Measurements from ENCODE around the gene PTPRN2.

DNA sequence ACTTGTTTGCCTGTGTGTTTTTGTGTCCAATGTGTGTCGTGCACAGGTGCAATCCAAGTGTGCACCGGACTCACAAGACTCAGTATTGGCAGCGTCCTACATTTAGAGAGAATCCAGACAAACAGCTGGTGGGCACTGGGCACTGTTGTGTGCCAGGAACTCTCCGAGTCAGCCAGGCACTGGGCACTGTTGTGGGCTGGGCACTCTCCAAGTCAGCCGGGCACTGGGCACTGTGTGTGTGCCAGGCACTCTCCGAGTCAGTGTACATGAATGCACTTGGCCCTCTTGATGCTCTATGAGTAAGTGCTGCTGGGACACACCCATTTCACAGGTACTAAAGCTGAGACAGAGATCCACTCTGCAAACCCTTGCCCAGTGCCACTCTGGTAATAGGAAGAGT, 303.5 kb downstream of the PTPRN2 start:
- TF ChIP-seq, protein P1, sequence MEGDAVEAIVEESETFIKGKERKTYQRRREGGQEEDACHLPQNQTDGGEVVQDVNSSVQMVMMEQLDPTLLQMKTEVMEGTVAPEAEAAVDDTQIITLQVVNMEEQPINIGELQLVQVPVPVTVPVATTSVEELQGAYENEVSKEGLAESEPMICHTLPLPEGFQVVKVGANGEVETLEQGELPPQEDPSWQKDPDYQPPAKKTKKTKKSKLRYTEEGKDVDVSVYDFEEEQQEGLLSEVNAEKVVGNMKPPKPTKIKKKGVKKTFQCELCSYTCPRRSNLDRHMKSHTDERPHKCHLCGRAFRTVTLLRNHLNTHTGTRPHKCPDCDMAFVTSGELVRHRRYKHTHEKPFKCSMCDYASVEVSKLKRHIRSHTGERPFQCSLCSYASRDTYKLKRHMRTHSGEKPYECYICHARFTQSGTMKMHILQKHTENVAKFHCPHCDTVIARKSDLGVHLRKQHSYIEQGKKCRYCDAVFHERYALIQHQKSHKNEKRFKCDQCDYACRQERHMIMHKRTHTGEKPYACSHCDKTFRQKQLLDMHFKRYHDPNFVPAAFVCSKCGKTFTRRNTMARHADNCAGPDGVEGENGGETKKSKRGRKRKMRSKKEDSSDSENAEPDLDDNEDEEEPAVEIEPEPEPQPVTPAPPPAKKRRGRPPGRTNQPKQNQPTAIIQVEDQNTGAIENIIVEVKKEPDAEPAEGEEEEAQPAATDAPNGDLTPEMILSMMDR (IDR thresholded peaks at IDR 0.05): no peak
- TF ChIP-seq EP300 (IDR thresholded peaks at IDR 0.05) (no peak), POLR2AphosphoS5 (IDR thresholded peaks at IDR 0.05) (no peak)
